Stomach (tissue), 9 donors: ENCODE results near the gene FOLR2. TPM values are rescaled to one million over a fixed set of nuclear protein-coding genes. Genes with fewer than 3 reads are reported as not detected.

Source experiments
- DNase-seq, 2 donors: peaks; one replicate each; pipeline versions ENCODE4 v3.0.0 to v3.0.0-alpha.2; 2013 to 2019
- H3K27ac ChIP-seq, 5 donors: fragments of 200-600 bp in 4 of 5; sonication (generic) in 4 of 5; one replicate each; pipeline ENCODE4 v1.5.1; 2013 to 2019; ENCODE audit warnings: mild to moderate bottlenecking in 1 of 5, moderate library complexity in 1 of 5
- H3K27me3 ChIP-seq, 3 donors: fragments of 200-600 bp; sonication (generic); one replicate each; pipeline ENCODE4 v1.5.1; 2017 to 2019; ENCODE audit warnings: mixed run types in 1 of 3
- H3K36me3 ChIP-seq, 4 donors: fragments of 200-600 bp; sonication (generic); 1 replicate in 3 of 4; 2 replicates in 1 of 4; pipeline ENCODE4 v1.5.1; 2016 to 2019
- H3K4me1 ChIP-seq, 4 donors: fragments of 200-600 bp; sonication (generic); one replicate each; pipeline ENCODE4 v1.5.1; 2016 to 2019
- H3K4me3 ChIP-seq, 4 donors: fragments of 200-600 bp; sonication (generic) in 3 of 4; one replicate each; pipeline ENCODE4 v1.5.1; 2016 to 2019; ENCODE audit warnings: mild to moderate bottlenecking in 1 of 4
- H3K9me3 ChIP-seq, 4 donors: fragments of 200-600 bp; sonication (generic); one replicate each; pipeline ENCODE4 v1.5.1; 2016 to 2019
- CTCF ChIP-seq, 7 experiments: fragments of 450-650 bp in 4 of 7; fragments of 200-600 bp in 3 of 7; sonication (generic) in 3 of 7; IDR thresholded peaks; one replicate each; pipeline ENCODE4 v1.5.1; 2016 to 2019; ENCODE audit warnings: antibody characterized with exemption in 7 of 7, control low read depth in 2 of 7, mild to moderate bottlenecking in 1 of 7
- EP300 ChIP-seq: sonication (generic); formaldehyde crosslinking; IDR thresholded peaks from one replicate; pipeline ENCODE4 v1.6.1; 2017; ENCODE audit warnings: antibody characterized with exemption
- POLR2A ChIP-seq, 4 donors: fragments of 450-650 bp; IDR thresholded peaks; one replicate each; pipeline ENCODE4 v1.6.1; 2016; ENCODE audit warnings: antibody characterized with exemption in 4 of 4, control low read depth in 2 of 4, mild to moderate bottlenecking in 1 of 4, moderate library complexity in 1 of 4
- POLR2AphosphoS5 ChIP-seq, 3 donors: sonication (generic); formaldehyde crosslinking; IDR thresholded peaks; one replicate each; pipeline ENCODE4 v1.6.1; 2016; ENCODE audit warnings: antibody characterized with exemption in 3 of 3
- WGBS, 5 donors: extraction: QIAGEN DNeasy Blood & Tissue Kit in 3 of 5; methylation state at CpG; one replicate each; pipeline versions ENCODE4 v1.1.5 to v1.1.7; 2013 to 2018; 5-methylcytosine and 5-hydroxymethylcytosine counted together
- intact Hi-C: fragments of 100-400 bp; cut with DNase I; formaldehyde crosslinking; loops from one replicate; pipeline ENCODE4 v1.15.1; 2023; ENCODE audit warnings: low total_unique reads
- polyA plus RNA-seq, 3 donors: library from polyadenylated mRNA; stranded (reverse); fragments of 200-250 nt; gene quantifications; one replicate each; pipeline ENCODE4 v1.2.3, GENCODE V29; 2013
- total RNA-seq, 5 donors: library from RNA; depleted of rRNA; stranded (reverse); fragments of >200 nt; gene quantifications; one replicate each; pipeline versions ENCODE4 v1.1.0 to v1.2.3, GENCODE V29; 2014 to 2016
- donor health status: healthy with polysubstance abuse.
- donor health status: Bipolar disorder and iron deficiency.
- donor health status: healthy.

Gene FOLR2
- total and polyA plus RNA-seq, 8 donors = 1.8 to 28.6 (median 9.3) TPM

GRCh38 chr11:72221386-72222075 is 4.9 kb downstream of the FOLR2 start:
- TF ChIP-seq POLR2AphosphoS5 (IDR thresholded peaks at IDR 0.05) (no peak), CTCF (IDR thresholded peaks at IDR 0.05) (no peak), EP300 (no peak), POLR2A (IDR thresholded peaks at IDR 0.05) (no peak)
- peak in 1 of 2 donors; percentile 26 for DNase-seq
- H3K4me1 ChIP-seq = peaks cover 20 to 31% (median 27%) of the 10 kb centered on the region in 4 donors
- 64 to 82% (median 78%) methylated on average over 7 of the region's 7 CpGs for WGBS, 5 donors
- no peaks in the 10 kb centered on the region for H3K9me3 ChIP-seq
- H3K27me3 ChIP-seq = peaks cover 0 to 9% (median 4%) of the 10 kb centered on the region in 3 donors
- intact Hi-C loops = no loop called here
- no peak overlapping the region for H3K4me3 ChIP-seq
- peak overlapping the region in 3 of 5 donors; percentile 95 to 97 (median 97) for H3K27ac ChIP-seq
- peaks cover 0 to 2% (median 0%) of the 10 kb centered on the region in 4 donors for H3K36me3 ChIP-seq

GRCh38 chr11:72222106-72222891 is 5.7 kb downstream of the FOLR2 start:
- 53 to 65% (median 60%) methylated on average over 6 of the region's 6 CpGs for WGBS, 5 donors
- H3K4me3 ChIP-seq = peak overlapping the region; percentile 61 to 85 (median 80)

GRCh38 chr11:72222907-72223614 is 6.5 kb downstream of the FOLR2 start:
- TF ChIP-seq POLR2AphosphoS5 (IDR thresholded peaks at IDR 0.05) (peak; percentile 20 to 68 (median 55)), CTCF (IDR thresholded peaks at IDR 0.05) (peak in 4 of 7 experiments; percentile 27 to 78 (median 44)), POLR2A (IDR thresholded peaks at IDR 0.05) (no peak), EP300 (no peak)
- Histone ChIP-seq H3K9me3 (no peaks in the 10 kb centered on the region), H3K4me1 (peaks cover 35 to 43% (median 42%) of the 10 kb centered on the region in 4 donors), H3K27ac (peak overlapping the region; percentile 95 to 98 (median 97)), H3K27me3 (no peaks in the 10 kb centered on the region), H3K36me3 (peaks cover 5 to 16% (median 10%) of the 10 kb centered on the region in 4 donors), H3K4me3 (peak overlapping the region; percentile 61 to 85 (median 80))
- WGBS, 5 donors = 0 to 1% (median 0%) methylated on average over 19 to 47 of the region's 47 CpGs
- intact Hi-C loops = no loop called here
- peak; percentile 96 to 98 for DNase-seq

More at GRCh38 chr11:72222106-72222891, 5.7 kb downstream of the FOLR2 start:
- H3K27ac ChIP-seq = peak overlapping the region; percentile 95 to 98 (median 97)
- H3K36me3 ChIP-seq = peaks cover 1 to 8% (median 5%) of the 10 kb centered on the region in 4 donors
- TF ChIP-seq POLR2AphosphoS5 (IDR thresholded peaks at IDR 0.05) = no peak
- TF ChIP-seq EP300 = no peak
- TF ChIP-seq CTCF (IDR thresholded peaks at IDR 0.05) = no peak
- no peak for TF ChIP-seq POLR2A (IDR thresholded peaks at IDR 0.05)
- intact Hi-C loops = no loop called here
- no peaks in the 10 kb centered on the region for H3K9me3 ChIP-seq
- H3K4me1 ChIP-seq = peaks cover 28 to 37% (median 35%) of the 10 kb centered on the region in 4 donors
- DNase-seq = peak in 1 of 2 donors; percentile 18
- peaks cover 0 to 2% (median 1%) of the 10 kb centered on the region in 3 donors for H3K27me3 ChIP-seq
